Measurements from ENCODE around the gene LIMCH1. TPM values are rescaled to one million over a fixed set of nuclear protein-coding genes. Genes with fewer than 3 reads are reported as not detected.
A peak's percentile ranks its signal among the peaks of the same experiment; 100 is the strongest.

Gene LIMCH1
- total RNA-seq, 2 donors from 2014 or later = 3.1 to 5.8 TPM

GRCh38 chr4:41498177-41498576 is 39.8 kb upstream of the LIMCH1 start:
- H3K27me3 Mint-ChIP-seq (ENCODE audit: insufficient read depth) = peaks cover 26% of the 10 kb centered on the region
- no peak overlapping the region for H3K4me3 Mint-ChIP-seq
- Histone ChIP-seq H3K4me3 (ENCODE audit: low read length) (no peak overlapping the region), H3K36me3 (ENCODE audit: control insufficient read depth, insufficient read depth, low read length) (no peaks in the 10 kb centered on the region), H3K27me3 (ENCODE audit: control insufficient read depth, insufficient read depth, low read length, poor library complexity, severe bottlenecking) (peaks cover 16% of the 10 kb centered on the region), H3K27ac (ENCODE audit: low read depth, low read length) (no peak overlapping the region), H3K9me3 (ENCODE audit: control insufficient read depth, low read length) (no peaks in the 10 kb centered on the region), H3K9ac (ENCODE audit: extremely low read depth, low read length, poor library complexity, severe bottlenecking) (no peak overlapping the region), H3K4me1 (ENCODE audit: control insufficient read depth, insufficient read depth, low read length) (no peaks in the 10 kb centered on the region)
- H3K9me3 Mint-ChIP-seq = peaks cover 3% of the 10 kb centered on the region
- WGBS, 2 experiments (ENCODE audit: insufficient coverage in 1 of 2, insufficient read length in 1 of 2) = 95 to 100% methylated on average over 1 to 3 of the region's 4 CpGs
- TF ChIP-seq CTCF (conservative IDR thresholded peaks at IDR 0.05) = no peak
- no peaks in the 10 kb centered on the region for H3K36me3 Mint-ChIP-seq (ENCODE audit: low read depth)
- DNase-seq = no peak
- peaks cover under 1% of the 10 kb centered on the region for H3K4me1 Mint-ChIP-seq
- no peak overlapping the region for H3K27ac Mint-ChIP-seq

- H3K4me3 Mint-ChIP-seq = no peak overlapping the region
- DNase-seq = peak; percentile 51
- Histone ChIP-seq H3K4me1 (ENCODE audit: control insufficient read depth, insufficient read depth, low read length) (peaks cover 7% of the 10 kb centered on the region), H3K36me3 (ENCODE audit: control insufficient read depth, insufficient read depth, low read length) (no peaks in the 10 kb centered on the region), H3K27me3 (ENCODE audit: control insufficient read depth, insufficient read depth, low read length, poor library complexity, severe bottlenecking) (no peaks in the 10 kb centered on the region), H3K9me3 (ENCODE audit: control insufficient read depth, low read length) (no peaks in the 10 kb centered on the region), H3K9ac (ENCODE audit: extremely low read depth, low read length, poor library complexity, severe bottlenecking) (no peak overlapping the region), H3K4me3 (ENCODE audit: low read length) (no peak overlapping the region), H3K27ac (ENCODE audit: low read depth, low read length) (no peak overlapping the region)
- H3K4me1 Mint-ChIP-seq = peaks cover 40% of the 10 kb centered on the region
- no peaks in the 10 kb centered on the region for H3K9me3 Mint-ChIP-seq
- H3K27me3 Mint-ChIP-seq (ENCODE audit: insufficient read depth) = peaks cover 17% of the 10 kb centered on the region
- 46% methylated on average over 2 of the region's 2 CpGs; no CpG with 5 or more reads in 1 of the 2 experiments for WGBS, 2 experiments (ENCODE audit: insufficient coverage in 1 of 2, insufficient read length in 1 of 2)
- no peaks in the 10 kb centered on the region for H3K36me3 Mint-ChIP-seq (ENCODE audit: low read depth)
- no peak for TF ChIP-seq CTCF (conservative IDR thresholded peaks at IDR 0.05)
- no peak overlapping the region for H3K27ac Mint-ChIP-seq
Observed at GRCh38 chr4:41504167-41504818, 33.7 kb upstream of the LIMCH1 start.

- Mint-ChIP-seq H3K27ac (no peak overlapping the region), H3K36me3 (ENCODE audit: low read depth) (no peaks in the 10 kb centered on the region), H3K4me1 (peaks cover 40% of the 10 kb centered on the region), H3K27me3 (ENCODE audit: insufficient read depth) (peaks cover 19% of the 10 kb centered on the region), H3K4me3 (no peak overlapping the region), H3K9me3 (no peaks in the 10 kb centered on the region)
- peaks cover 7% of the 10 kb centered on the region for H3K4me1 ChIP-seq (ENCODE audit: control insufficient read depth, insufficient read depth, low read length)
- no peak for TF ChIP-seq CTCF (conservative IDR thresholded peaks at IDR 0.05)
- H3K9ac ChIP-seq (ENCODE audit: extremely low read depth, low read length, poor library complexity, severe bottlenecking) = no peak overlapping the region
- no peaks in the 10 kb centered on the region for H3K36me3 ChIP-seq (ENCODE audit: control insufficient read depth, insufficient read depth, low read length)
- H3K27ac ChIP-seq (ENCODE audit: low read depth, low read length) = no peak overlapping the region
- H3K9me3 ChIP-seq (ENCODE audit: control insufficient read depth, low read length) = no peaks in the 10 kb centered on the region
- no peaks in the 10 kb centered on the region for H3K27me3 ChIP-seq (ENCODE audit: control insufficient read depth, insufficient read depth, low read length, poor library complexity, severe bottlenecking)
- no peak overlapping the region for H3K4me3 ChIP-seq (ENCODE audit: low read length)
- WGBS, 2 experiments (ENCODE audit: insufficient coverage in 1 of 2, insufficient read length in 1 of 2) = 80 to 92% methylated on average over 1 to 2 of the region's 2 CpGs
- no peak for DNase-seq
Observed at GRCh38 chr4:41505161-41505661, 32.7 kb upstream of the LIMCH1 start.
